SK-N-SH (cell line): ENCODE data around the gene C11orf98. TPM values are rescaled to one million over a fixed set of nuclear protein-coding genes. Genes with fewer than 3 reads are reported as not detected.

Source experiments
- CTCF ChIA-PET: fragments of 300-600, 350-600 bp; formaldehyde crosslinking; extraction: SDS; loops from one replicate; lab custom pipeline; 2021; lab: Yijun Ruan, JAX
- POLR2A ChIA-PET: fragments of 350-600 bp; sonication (Branson Sonifier 250); formaldehyde crosslinking; extraction: SDS; loops from one replicate; lab custom pipeline; 2020; ENCODE audit warnings: antibody characterized with exemption, inconsistent platforms; lab: Yijun Ruan, JAX
- DNase-seq: peaks from one replicate; pipeline ENCODE4 v3.0.0; 2012
- H2AFZ ChIP-seq: fragments of 200-600 bp; sonication (generic); 2 replicates; pipeline ENCODE4 v1.8.1; 2016; ENCODE audit warnings: antibody characterized with exemption, mild to moderate bottlenecking, low read depth
- H3F3A ChIP-seq: fragments of 200-600 bp; sonication (generic); replicated peaks from 2 replicates; pipeline ENCODE3; 2016; ENCODE audit warnings: antibody characterized with exemption, mild to moderate bottlenecking; ENCODE audit not compliant: insufficient read depth
- H3K27ac ChIP-seq, 2 experiments: fragments of 200-500 bp in 1 of 2; fragments of 200-600 bp in 1 of 2; sonication (Bioruptor generic) in 1 of 2; sonication (generic), shearing (Covaris generic) in 1 of 2; 2 replicates each; pipeline versions ENCODE4 v1.5.1 to v1.6.1; 2014 to 2016; ENCODE audit warnings: low read depth in 2 of 2, inconsistent platforms in 1 of 2, low read length in 1 of 2, mild to moderate bottlenecking in 1 of 2, mixed read lengths in 1 of 2
- H3K27me3 ChIP-seq: fragments of 200-600 bp; sonication (generic), shearing (Covaris generic); 2 replicates; pipeline ENCODE4 v1.6.1; 2016; ENCODE audit warnings: mixed run types; ENCODE audit not compliant: insufficient read depth
- H3K36me3 ChIP-seq, 2 experiments: fragments of 200-500 bp in 1 of 2; fragments of 200-600 bp in 1 of 2; sonication (Bioruptor generic) in 1 of 2; sonication (generic) in 1 of 2; replicated peaks in 1 of 2; 2 replicates each; pipeline versions ENCODE3 to v1.5.1; 2014 to 2016; ENCODE audit warnings: low read length in 1 of 2, mild to moderate bottlenecking in 1 of 2; ENCODE audit not compliant: insufficient read depth in 2 of 2, control insufficient read depth in 1 of 2
- H3K4me1 ChIP-seq, 2 experiments: fragments of 200-500 bp in 1 of 2; fragments of 200-600 bp in 1 of 2; sonication (Bioruptor generic) in 1 of 2; sonication (generic), shearing (Covaris generic) in 1 of 2; 2 replicates each; pipeline versions ENCODE4 v1.5.1 to v1.6.1; 2014 to 2016; ENCODE audit warnings: low read depth in 1 of 2, low read length in 1 of 2, mixed run types in 1 of 2; ENCODE audit not compliant: insufficient read depth in 2 of 2, control insufficient read depth in 1 of 2
- H3K4me2 ChIP-seq: fragments of 200-600 bp; sonication (generic), shearing (Covaris generic); 2 replicates; pipeline ENCODE4 v1.6.1; 2017; ENCODE audit warnings: mixed run types
- H3K4me3 ChIP-seq, 2 experiments: fragments of 200-500 bp in 1 of 2; fragments of 200-600 bp in 1 of 2; sonication (Bioruptor generic) in 1 of 2; sonication (generic), shearing (Covaris generic) in 1 of 2; 2 replicates each; pipeline versions ENCODE4 v1.5.1 to v1.8.1; 2014 to 2016; ENCODE audit warnings: low read depth in 2 of 2, inconsistent platforms in 1 of 2, low read length in 1 of 2, mild to moderate bottlenecking in 1 of 2, mixed read lengths in 1 of 2, moderate library complexity in 1 of 2
- H3K79me2 ChIP-seq: fragments of 200-600 bp; sonication (generic); 2 replicates; pipeline ENCODE4 v1.8.1; 2017; ENCODE audit warnings: mild to moderate bottlenecking; ENCODE audit not compliant: insufficient read depth
- H3K9ac ChIP-seq: fragments of 200-600 bp; sonication (generic); 2 replicates; pipeline ENCODE4 v1.6.1; 2017; ENCODE audit warnings: mixed run types
- H3K9me2 ChIP-seq: fragments of 200-600 bp; sonication (generic); 2 replicates; pipeline ENCODE4 v1.6.1; 2017; ENCODE audit warnings: mixed run types
- H3K9me3 ChIP-seq: fragments of 200-600 bp; sonication (generic); 2 replicates; pipeline ENCODE4 v1.6.1; 2017; ENCODE audit warnings: mixed run types, mild to moderate bottlenecking, moderate library complexity
- H4K20me1 ChIP-seq: fragments of 200-600 bp; sonication (generic); 2 replicates; pipeline ENCODE4 v1.6.1; 2017; ENCODE audit warnings: mild to moderate bottlenecking, mixed run types; ENCODE audit not compliant: insufficient read depth
- ELF1 ChIP-seq: IDR thresholded peaks from 2 replicates; pipeline ENCODE4 v1.4.0; 2012
- EZH2phosphoT487 ChIP-seq: fragments of 200-600 bp; sonication (generic); IDR thresholded peaks from 2 replicates; pipeline ENCODE4 v1.6.1; 2017; ENCODE audit warnings: low read depth, mixed run types, mild to moderate bottlenecking, antibody characterized with exemption, moderate library complexity, borderline replicate concordance
- GABPA ChIP-seq: IDR thresholded peaks from 2 replicates; pipeline ENCODE4 v1.4.0; 2012; ENCODE audit warnings: low read depth, mild to moderate bottlenecking
- JUND ChIP-seq: IDR thresholded peaks from 2 replicates; pipeline ENCODE4 v1.4.0; 2012
- MAX ChIP-seq: IDR thresholded peaks from 2 replicates; pipeline ENCODE4 v1.4.0; 2012; ENCODE audit warnings: low read depth
- MEF2A ChIP-seq: IDR thresholded peaks from 2 replicates; pipeline ENCODE4 v1.4.0; 2012; ENCODE audit warnings: low read depth, borderline replicate concordance
- NRF1 ChIP-seq: IDR thresholded peaks from 2 replicates; pipeline ENCODE4 v1.6.1; 2012; ENCODE audit warnings: low read depth, mild to moderate bottlenecking, low read length
- POLR2AphosphoS5 ChIP-seq: IDR thresholded peaks from 2 replicates; pipeline ENCODE4 v1.6.1; 2012; ENCODE audit warnings: low read depth, low read length
- RAD21 ChIP-seq: IDR thresholded peaks from 2 replicates; pipeline ENCODE4 v1.6.1; 2012; ENCODE audit warnings: mild to moderate bottlenecking, low read length
- RCOR1 ChIP-seq: fragments of 150-350 bp; IDR thresholded peaks from 2 replicates; pipeline ENCODE4 v1.6.1; 2017; ENCODE audit warnings: antibody characterized with exemption, low read length
- REST ChIP-seq: IDR thresholded peaks from 2 replicates; pipeline ENCODE4 v1.6.1; 2012; ENCODE audit warnings: mild to moderate bottlenecking, low read depth, low read length, moderate library complexity
- RXRA ChIP-seq: IDR thresholded peaks from 2 replicates; pipeline ENCODE4 v1.4.0; 2012; ENCODE audit warnings: low read depth, mild to moderate bottlenecking, borderline replicate concordance
- SIN3A ChIP-seq: IDR thresholded peaks from 2 replicates; pipeline ENCODE4 v1.6.1; 2012; ENCODE audit warnings: low read depth, mild to moderate bottlenecking, low read length, moderate library complexity, borderline replicate concordance
- TAF1 ChIP-seq: IDR thresholded peaks from 2 replicates; pipeline ENCODE4 v1.6.1; 2012; ENCODE audit warnings: low read depth, mild to moderate bottlenecking, low read length, moderate library complexity, borderline replicate concordance
- TCF12 ChIP-seq: IDR thresholded peaks from 2 replicates; pipeline ENCODE4 v1.4.0; 2012
- TEAD4 ChIP-seq: IDR thresholded peaks from 2 replicates; pipeline ENCODE4 v1.4.0; 2012; ENCODE audit warnings: mild to moderate bottlenecking, borderline replicate concordance; ENCODE audit not compliant: insufficient read depth
- YY1 ChIP-seq: IDR thresholded peaks from 2 replicates; pipeline ENCODE4 v1.4.0; 2012; ENCODE audit warnings: low read depth, mild to moderate bottlenecking
- ZBTB33 ChIP-seq: IDR thresholded peaks from 2 replicates; pipeline ENCODE4 v1.4.0; 2012; ENCODE audit warnings: low read depth, borderline replicate concordance
- WGBS: methylation state at CpG from one replicate; pipeline ENCODE4 v1.1.6; 2017; ENCODE audit warnings: low lambda C conversion rate; 5-methylcytosine and 5-hydroxymethylcytosine counted together
- polyA plus RNA-seq, 3 experiments: library from polyadenylated mRNA; depleted of rRNA; stranded (reverse); fragments of >200 nt; gene quantifications; 2 replicates each; pipeline ENCODE4 v1.2.3, GENCODE V29; 2012
- TF ChIP-seq, protein P1 (sequence below): IDR thresholded peaks from 2 replicates; pipeline ENCODE4 v1.4.0; 2012; ENCODE audit warnings: low read depth, borderline replicate concordance
- TF ChIP-seq, protein P2 (sequence below): fragments of 150-350 bp; IDR thresholded peaks from 2 replicates; pipeline ENCODE4 v1.6.1; 2017; ENCODE audit warnings: antibody characterized with exemption, low read length, low read depth, borderline replicate concordance
- TF ChIP-seq, protein P3 (sequence below): IDR thresholded peaks from 2 replicates; pipeline ENCODE4; 2012

The C11orf98 gene
- polyA plus RNA-seq, 1 of the 3 experiments (the other 2 are of a cell fraction) = 126 TPM

DNA sequence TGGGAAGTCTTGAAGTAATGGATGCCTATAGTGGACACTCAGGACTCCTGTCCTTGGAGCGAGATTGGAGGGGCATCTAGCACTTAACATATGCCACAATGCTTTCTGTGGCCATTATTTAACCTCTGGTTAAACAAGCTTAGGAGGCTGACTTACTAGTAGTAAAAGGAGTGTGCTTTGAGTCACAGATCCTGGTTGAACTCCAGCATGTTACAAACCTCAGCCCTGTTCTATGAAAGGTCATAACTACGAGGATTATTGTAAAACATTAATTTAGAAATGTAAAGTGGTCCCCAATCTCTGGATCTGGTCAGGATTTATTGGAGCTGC, 8.2 kb upstream of the C11orf98 start (continued):
- no peak for TF ChIP-seq TAF1

DNA sequence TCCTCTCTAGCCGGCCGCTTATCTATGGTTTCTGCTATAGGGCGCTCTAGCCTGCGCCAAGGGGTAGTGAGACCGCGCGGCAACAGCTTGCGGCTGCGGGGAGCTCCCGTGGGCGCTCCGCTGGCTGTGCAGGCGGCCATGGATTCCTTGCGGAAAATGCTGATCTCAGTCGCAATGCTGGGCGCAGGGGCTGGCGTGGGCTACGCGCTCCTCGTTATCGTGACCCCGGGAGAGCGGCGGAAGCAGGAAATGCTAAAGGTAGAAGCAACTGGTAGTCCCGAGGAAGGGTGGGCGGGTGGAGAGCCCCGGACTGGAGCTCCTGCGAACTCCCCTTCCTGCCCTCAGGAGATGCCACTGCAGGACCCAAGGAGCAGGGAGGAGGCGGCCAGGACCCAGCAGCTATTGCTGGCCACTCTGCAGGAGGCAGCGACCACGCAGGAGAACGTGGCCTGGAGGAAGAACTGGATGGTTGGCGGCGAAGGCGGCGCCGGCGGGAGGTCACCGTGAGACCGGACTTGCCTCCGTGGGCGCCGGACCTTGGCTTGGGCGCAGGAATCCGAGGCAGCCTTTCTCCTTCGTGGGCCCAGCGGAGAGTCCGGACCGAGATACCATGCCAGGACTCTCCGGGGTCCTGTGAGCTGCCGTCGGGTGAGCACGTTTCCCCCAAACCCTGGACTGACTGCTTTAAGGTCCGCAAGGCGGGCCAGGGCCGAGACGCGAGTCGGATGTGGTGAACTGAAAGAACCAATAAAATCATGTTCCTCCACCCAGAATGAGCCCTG, 6.8 kb upstream of the C11orf98 start, which contains the start of the genes LBHD1 and UQCC3:
Gene LBHD1, minus strand, starts transcription at position 660 of the 782 bp plus-strand sequence. CDS start 2,236 bp downstream, outside the sequence.
Gene UQCC3, plus strand, starts transcription at position 66 of the 782 bp plus-strand sequence. Its CDS starts 73 bp downstream, at position 139.
- peak; percentile 88 for DNase-seq
- peak within 1 kb of the TSS; percentile 68 to 90 for H3K4me3 ChIP-seq
- peaks cover 41% of the 10 kb centered on the region for H3F3A ChIP-seq
- no peaks in the 10 kb centered on the region for H3K27me3 ChIP-seq
- peak within 1 kb of the TSS; percentile 81 for H3K9ac ChIP-seq
- H2AFZ ChIP-seq = peak within 1 kb of the TSS; percentile 85
- WGBS = 2% methylated on average over 23 of the region's 59 CpGs
- H4K20me1 ChIP-seq = no peaks in the 10 kb centered on the region
- peak within 1 kb of the TSS; percentile 97 for H3K4me2 ChIP-seq
- peaks cover 78% of the 10 kb centered on the region for H3K79me2 ChIP-seq
- ChIA-PET CTCF (interaction anchor here (1.0 to 2.0 kb wide), 8 partner anchors 9 to 290 kb away, joined by 3 to 8 read pairs (median 4); partner anchors contain the start of gene EML3), POLR2A (interaction anchor here (0.6 to 1.9 kb wide), 22 partner anchors 9 to 209 kb away, joined by 3 to 16 read pairs (median 5); partner anchors contain the start of genes B3GAT3, EEF1G, GANAB and HNRNPUL2)
- peak within 1 kb of the TSS; percentile 80 to 94 for H3K27ac ChIP-seq
- H3K9me2 ChIP-seq = no peaks in the 10 kb centered on the region
- no peaks in the 10 kb centered on the region for H3K9me3 ChIP-seq
- peaks cover 21 to 22% of the 10 kb centered on the region in 2 experiments; a peak in 3 of 4 replicates for H3K4me1 ChIP-seq
- peaks cover 15 to 22% of the 10 kb centered on the region in 2 experiments for H3K36me3 ChIP-seq
- TF ChIP-seq SIN3A = peak; percentile 75; the same call in 1 of the 2 replicates
- TF ChIP-seq MAX = no peak; the same call in 1 of the 2 replicates
- no peak for TF ChIP-seq RXRA
- no peak for TF ChIP-seq JUND
- no peak for TF ChIP-seq MEF2A
- TF ChIP-seq, protein P1, sequence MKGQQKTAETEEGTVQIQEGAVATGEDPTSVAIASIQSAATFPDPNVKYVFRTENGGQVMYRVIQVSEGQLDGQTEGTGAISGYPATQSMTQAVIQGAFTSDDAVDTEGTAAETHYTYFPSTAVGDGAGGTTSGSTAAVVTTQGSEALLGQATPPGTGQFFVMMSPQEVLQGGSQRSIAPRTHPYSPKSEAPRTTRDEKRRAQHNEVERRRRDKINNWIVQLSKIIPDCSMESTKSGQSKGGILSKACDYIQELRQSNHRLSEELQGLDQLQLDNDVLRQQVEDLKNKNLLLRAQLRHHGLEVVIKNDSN = no peak
- TF ChIP-seq ELF1 = peak; percentile 86
- peak; percentile 87 for TF ChIP-seq TAF1
- TF ChIP-seq, protein P2, sequence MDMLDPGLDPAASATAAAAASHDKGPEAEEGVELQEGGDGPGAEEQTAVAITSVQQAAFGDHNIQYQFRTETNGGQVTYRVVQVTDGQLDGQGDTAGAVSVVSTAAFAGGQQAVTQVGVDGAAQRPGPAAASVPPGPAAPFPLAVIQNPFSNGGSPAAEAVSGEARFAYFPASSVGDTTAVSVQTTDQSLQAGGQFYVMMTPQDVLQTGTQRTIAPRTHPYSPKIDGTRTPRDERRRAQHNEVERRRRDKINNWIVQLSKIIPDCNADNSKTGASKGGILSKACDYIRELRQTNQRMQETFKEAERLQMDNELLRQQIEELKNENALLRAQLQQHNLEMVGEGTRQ = no peak
- TF ChIP-seq RCOR1 = no peak
- TF ChIP-seq NRF1 = no peak
- TF ChIP-seq YY1 = peak; percentile 74
- 0 out of 2 replicates have a peak, but pooled peaks have one; percentile 10 for TF ChIP-seq TEAD4
- peak; percentile 46; the same call in 1 of the 2 replicates for TF ChIP-seq REST
- peak; percentile 90 for TF ChIP-seq POLR2AphosphoS5
- TF ChIP-seq ZBTB33 = peak; percentile 35; the same call in 1 of the 2 replicates
- no peak for TF ChIP-seq RAD21
- TF ChIP-seq GABPA = peak; percentile 72
- TF ChIP-seq TCF12 = peak; percentile 10; the same call in 1 of the 2 replicates
- TF ChIP-seq, protein P3, sequence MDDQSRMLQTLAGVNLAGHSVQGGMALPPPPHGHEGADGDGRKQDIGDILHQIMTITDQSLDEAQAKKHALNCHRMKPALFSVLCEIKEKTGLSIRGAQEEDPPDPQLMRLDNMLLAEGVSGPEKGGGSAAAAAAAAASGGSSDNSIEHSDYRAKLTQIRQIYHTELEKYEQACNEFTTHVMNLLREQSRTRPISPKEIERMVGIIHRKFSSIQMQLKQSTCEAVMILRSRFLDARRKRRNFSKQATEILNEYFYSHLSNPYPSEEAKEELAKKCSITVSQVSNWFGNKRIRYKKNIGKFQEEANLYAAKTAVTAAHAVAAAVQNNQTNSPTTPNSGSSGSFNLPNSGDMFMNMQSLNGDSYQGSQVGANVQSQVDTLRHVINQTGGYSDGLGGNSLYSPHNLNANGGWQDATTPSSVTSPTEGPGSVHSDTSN = peak; percentile 20; the same call in 1 of the 2 replicates
- TF ChIP-seq EZH2phosphoT487 = no peak
